GM21515 (cell line): ENCODE measurements around the gene SKA3.
"Not testable (repeated sequence)": the region's sequence is repeated elsewhere in the genome, so short reads cannot be mapped to it uniquely, and the experiment has no call there.

ENCODE experiments used
- ATAC-seq: cut with Tn5 transposase; IDR thresholded peaks from one replicate; pipeline ENCODE4 v1.9.1; 2021; ENCODE audit not compliant: unreplicated experiment

SKA3 gene

DNA sequence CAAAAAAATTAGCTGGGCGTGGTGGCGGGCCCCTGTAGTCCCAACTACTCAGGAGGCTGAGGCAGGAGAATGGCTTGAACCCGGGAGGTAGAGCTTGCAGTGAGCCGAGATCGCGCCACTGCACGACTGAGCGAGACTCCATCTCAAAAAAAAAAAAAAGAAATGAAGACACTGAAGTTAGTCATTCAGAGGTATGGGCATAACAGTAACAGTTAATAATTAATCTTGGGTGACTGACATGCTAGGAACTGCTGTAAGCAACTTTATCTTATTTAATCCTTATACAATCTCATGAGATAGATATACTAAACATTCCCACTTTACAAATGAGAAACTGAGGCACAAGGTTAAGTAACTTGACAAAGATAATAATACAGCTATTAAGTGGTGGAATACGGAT lies 4.9 kb downstream of the SKA3 start:
- ATAC-seq: no peak

DNA sequence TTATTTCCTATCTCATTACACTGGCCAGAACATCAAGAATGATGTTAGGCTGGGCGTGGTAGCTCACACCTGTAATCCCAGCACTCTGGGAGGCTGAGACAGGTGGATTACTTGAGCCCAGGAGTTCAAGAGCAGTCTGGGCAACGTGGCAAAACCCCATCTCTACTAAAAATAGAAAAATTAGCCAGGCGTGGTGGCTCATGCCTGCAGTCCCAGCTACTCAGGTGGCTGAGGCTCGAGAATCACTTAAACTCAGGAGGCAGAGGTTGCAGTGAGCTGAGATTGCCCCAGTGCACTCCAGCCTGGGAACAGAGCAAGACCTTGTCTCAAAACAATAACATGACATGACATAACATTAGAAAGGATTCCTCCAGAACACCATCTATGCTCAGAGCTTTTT lies 10.7 kb downstream of the SKA3 start:
- ATAC-seq: not testable (repeated sequence)

DNA sequence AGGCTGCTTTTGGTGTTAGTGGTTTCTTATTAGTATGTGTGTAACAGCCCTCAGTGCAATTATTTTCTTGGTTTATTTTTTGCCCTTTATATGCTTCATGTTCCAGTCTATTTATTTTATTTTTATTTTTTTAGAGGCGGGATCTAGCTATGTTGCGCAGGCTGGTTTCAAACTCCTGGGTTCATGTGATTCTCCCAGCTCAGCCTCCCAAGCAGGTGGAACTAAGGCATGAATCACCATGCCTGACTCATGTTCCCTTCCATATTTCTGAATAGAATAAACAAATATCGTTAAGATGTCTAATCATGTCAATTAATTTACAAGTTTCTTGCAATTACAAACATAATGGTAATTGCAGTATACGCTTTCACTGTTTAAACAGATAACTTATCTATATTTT lies 11.7 kb downstream of the SKA3 start:
- ATAC-seq: no peak

- ATAC-seq: no peak
Observed at GRCh38 chr13:21152251-21152899, 24.0 kb downstream of the SKA3 start.

DNA sequence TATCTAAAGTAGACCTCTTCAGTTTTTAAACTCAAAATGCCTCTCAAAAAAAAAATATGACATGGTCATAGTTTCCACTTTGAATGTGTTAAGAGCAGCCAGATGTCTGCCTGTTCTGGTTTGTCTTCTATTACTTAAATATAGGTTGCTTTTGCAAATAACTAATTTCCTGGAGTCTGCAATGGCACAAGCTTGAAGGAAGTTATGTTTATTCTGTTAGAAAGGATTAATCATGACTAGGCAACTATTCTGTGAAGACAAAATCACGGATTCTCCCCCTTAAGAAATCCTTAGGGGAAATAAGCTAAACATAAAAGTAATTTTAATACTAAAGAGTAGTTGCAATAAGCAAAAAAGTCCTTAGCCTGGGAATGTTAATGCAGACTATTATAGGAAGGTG lies 26.3 kb downstream of the SKA3 start:
- ATAC-seq: no peak

GRCh38 chr13:21149568-21149967 lies 26.8 kb downstream of the SKA3 start:
- no peak for ATAC-seq

DNA sequence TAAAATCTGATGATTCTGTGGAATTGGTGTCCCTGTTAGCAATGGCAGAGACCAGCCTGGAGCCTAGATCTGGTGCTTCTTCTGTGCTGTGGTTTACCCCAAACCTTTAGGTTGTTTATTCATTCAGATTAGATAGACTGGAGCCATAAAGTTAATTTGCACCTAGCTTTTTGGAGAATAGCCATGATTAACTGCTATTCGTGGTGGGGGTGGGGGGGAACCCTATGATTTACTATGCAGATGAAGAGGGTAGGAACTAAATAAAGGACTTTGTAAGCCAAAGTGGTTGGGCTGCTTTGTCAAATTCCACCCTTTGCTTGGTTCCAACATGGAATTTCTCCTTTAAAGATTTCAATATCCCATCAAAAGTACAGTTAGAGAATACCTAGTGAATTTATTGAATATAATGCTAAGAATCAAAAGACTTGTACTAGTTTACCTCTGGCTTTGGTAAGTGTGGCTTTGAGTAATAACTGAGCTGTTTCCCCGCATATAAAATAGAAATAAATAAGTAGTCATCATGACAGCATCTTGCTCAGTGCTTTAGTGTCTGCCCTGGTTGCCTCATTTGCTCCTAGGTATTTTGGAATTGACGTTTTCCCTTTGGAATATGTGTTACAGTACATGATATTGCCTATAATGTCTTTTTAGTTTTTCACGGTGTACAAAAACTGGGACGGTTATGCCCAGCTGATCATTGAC lies 27.6 kb downstream of the SKA3 start:
- ATAC-seq: no peak

- no peak for ATAC-seq
Observed at GRCh38 chr13:21147827-21148226, 28.5 kb downstream of the SKA3 start.

- ATAC-seq: no peak
Observed at GRCh38 chr13:21142766-21143165, 33.6 kb downstream of the SKA3 start.

- no peak for ATAC-seq
Observed at GRCh38 chr13:21139374-21139773, 37.0 kb downstream of the SKA3 start.

- ATAC-seq: no peak
Observed at GRCh38 chr13:21138561-21138960, 37.8 kb downstream of the SKA3 start.

DNA sequence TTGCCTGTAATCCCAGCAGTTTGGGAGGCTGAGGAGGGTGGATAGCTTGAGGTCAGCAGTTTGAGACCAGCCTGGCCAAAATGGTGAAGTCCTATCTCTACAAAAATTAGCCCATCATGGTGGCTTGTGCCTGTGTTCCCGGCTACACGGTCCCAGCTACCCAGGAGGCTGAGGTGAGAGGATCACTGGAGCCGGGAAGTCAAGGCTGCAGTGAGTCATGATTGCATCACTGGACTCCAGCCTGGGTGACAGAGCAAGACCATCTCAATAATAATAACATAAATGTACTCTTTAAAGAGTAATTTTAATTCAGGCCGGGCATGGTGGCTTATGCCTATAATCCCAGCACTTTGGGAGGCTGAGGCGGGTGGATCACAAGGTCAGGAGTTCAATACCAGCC lies 38.7 kb downstream of the SKA3 start:
- ATAC-seq: no peak

DNA sequence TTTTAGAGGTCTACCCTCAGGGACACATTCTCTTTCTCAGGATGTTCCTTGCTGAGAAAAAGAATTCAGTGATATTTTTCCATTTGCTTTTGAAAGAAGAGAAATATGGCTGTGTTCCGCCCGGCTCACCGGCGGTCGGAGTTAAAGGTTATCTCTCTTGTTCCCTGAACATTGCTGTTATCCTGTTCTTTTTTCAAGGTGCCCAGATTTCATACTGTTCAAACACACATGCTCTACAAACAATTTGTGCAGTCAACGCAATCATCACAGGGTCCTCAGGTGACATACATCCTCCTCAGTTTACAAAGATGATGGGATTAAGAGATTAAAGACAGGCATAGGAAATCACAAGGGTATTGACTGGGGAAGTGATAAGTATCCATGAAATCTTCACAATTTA lies 40.5 kb downstream of the SKA3 start:
- not testable (repeated sequence) for ATAC-seq

DNA sequence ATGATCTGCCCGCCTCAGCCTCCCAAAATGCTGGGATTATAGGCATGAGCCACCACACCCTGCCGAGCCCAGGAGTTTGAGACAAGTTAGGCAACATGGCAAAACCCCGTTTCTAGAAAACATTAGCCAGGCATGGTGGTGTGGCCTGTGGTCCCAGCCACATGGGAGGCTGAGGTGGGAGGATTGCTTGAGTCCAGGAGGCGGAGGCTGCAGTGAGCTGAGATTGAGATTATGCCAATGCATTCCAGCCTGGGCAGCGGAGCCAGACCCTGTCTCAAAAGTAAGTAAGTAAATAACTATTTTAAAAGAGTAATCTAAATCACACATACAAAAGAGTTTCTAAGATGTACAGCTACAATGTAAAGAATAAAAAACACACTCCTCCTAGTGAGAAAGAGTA lies 41.9 kb downstream of the SKA3 start:
- no peak for ATAC-seq

GRCh38 chr13:21133077-21133476 lies 43.3 kb downstream of the SKA3 start:
- no peak for ATAC-seq

DNA sequence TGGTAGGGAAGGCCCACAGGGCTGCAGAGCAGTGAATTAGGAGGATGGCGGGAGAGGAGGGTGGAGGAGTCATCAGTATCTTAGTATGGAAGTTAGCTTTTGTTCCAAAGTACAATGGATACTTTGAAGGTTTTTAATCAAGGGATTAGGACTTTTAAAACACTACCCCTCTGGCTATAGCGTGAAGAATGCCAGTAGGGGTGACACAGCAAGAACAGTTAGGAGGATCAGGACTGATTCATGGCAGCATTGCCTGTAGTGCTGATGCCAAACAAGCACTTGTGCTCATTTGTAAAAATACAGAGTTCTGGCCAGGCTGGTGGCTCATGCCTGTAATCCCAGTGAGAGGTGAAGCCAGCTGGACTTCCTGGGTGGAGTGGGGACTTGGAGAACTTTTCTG lies 46.2 kb downstream of the SKA3 start:
- ATAC-seq: no peak

DNA sequence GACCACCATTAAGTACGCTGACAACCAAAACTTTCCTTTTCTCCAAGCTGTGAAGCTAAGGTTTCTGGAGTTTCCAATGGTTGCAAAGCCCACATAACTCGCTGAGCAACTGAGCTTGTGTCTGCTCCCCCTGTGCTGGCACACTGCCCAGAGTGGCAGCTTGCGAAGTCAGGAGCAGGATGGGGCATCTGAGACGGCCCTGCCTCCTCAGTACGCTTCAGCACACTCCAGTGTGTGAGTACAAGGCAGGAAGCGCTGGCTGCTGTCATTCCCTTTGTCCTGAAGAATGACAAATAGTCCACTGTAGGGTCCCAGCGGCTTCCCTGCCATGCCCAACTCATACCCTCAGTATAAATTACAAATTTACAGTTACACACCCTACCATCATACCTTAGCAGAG lies 51.5 kb downstream of the SKA3 start:
- ATAC-seq: no peak

- ATAC-seq: no peak
Observed at GRCh38 chr13:21123956-21124355, 52.4 kb downstream of the SKA3 start.

DNA sequence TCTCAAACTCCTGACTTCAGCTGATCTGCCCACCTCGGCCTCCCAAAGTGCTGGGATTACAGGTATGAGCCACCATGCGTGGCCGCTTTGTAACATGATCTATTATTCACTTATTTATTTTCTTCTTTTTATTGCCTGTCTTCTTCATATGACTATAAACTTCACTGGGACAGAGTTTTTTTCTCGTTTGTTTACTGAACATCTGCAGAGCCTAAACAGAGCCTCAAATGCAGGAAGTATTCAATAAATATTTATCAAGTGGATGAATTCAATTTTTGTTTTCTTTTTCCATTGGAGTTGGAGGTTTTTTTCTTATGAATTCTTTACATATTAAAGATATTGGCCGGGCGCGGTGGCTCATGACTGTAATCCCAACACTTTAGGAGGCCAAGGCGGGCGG lies 54.7 kb downstream of the SKA3 start:
- no peak for ATAC-seq

- ATAC-seq: no peak
Observed at GRCh38 chr13:21120191-21120590, 56.2 kb downstream of the SKA3 start.

- ATAC-seq: no peak
Observed at GRCh38 chr13:21119526-21119925, 56.8 kb downstream of the SKA3 start.

- ATAC-seq: no peak
Observed at GRCh38 chr13:21118180-21118579, 58.2 kb downstream of the SKA3 start.
